NK-92 treated with Interleukin-12 subunit alpha and Interleukin-12 subunit beta, amount 100 ng/mL, for 24 hours (cell line): ENCODE results near the gene GTF2H2.
"Not testable (repeated sequence)": the region's sequence is repeated elsewhere in the genome, so short reads cannot be mapped to it uniquely, and the experiment has no call there.

ENCODE experiments used
- DNase-seq: peaks from one replicate; lab custom pipeline; 2025; lab: John Stamatoyannopoulos, UW

Gene GTF2H2

GRCh38 chr5:71011194-71011792 is 56.2 kb downstream of the GTF2H2 start:
- DNase-seq, result no peak

- DNase-seq, result not testable (repeated sequence)
These were observed 60.5 kb downstream of the GTF2H2 start for GRCh38 chr5:71006983-71007382.
